HCT116 (cell line): ENCODE measurements around the gene MBP. TPM values are rescaled to one million over a fixed set of nuclear protein-coding genes. Genes with fewer than 3 reads are reported as not detected.

Experiments
- ATAC-seq: fragments of 200-7000 bp; cut with Tn5 transposase; 2 replicates; pipeline ENCODE4 v1.9.1; 2020; ENCODE audit warnings: mild to moderate bottlenecking, moderate library complexity
- BruUV-seq: library from RNA; stranded (reverse); fragments of 400-500 nt; replicated peaks from 2 replicates; lab custom pipeline; 2021; lab: Mats Ljungman, UMichigan
- CTCF ChIA-PET: fragments of 300-600 bp; sonication (Branson Sonifier 250); formaldehyde crosslinking; loops from one replicate; lab custom pipeline; 2021; ENCODE audit warnings: antibody characterized with exemption; lab: Charles Lee
- POLR2A ChIA-PET: fragments of 300-600, 350-600 bp; sonication (Branson Sonifier 250); formaldehyde crosslinking; loops from one replicate; lab custom pipeline; 2021; ENCODE audit warnings: antibody characterized with exemption; lab: Charles Lee
- RAD21 ChIA-PET, 2 experiments: fragments of 300-600 bp; sonication (Branson Sonifier 250); formaldehyde crosslinking; loops; one replicate each; lab custom pipeline; 2023; ENCODE audit warnings: low total read pairs in 2 of 2; ENCODE audit not compliant: uncharacterized antibody in 2 of 2, unreplicated experiment in 2 of 2, low non-redundant PET in 1 of 2; lab: Charles Lee
- DNase-seq: peaks from one replicate; pipeline ENCODE4 v3.0.0-alpha.2; 2010; ENCODE audit warnings: low read depth, low spot score
- H2AFZ ChIP-seq: fragments of 200-600 bp; shearing (Covaris generic), sonication (generic); 2 replicates; pipeline ENCODE4 v1.6.1; 2017; ENCODE audit warnings: low read depth, mixed run types, mixed read lengths, antibody characterized with exemption, low read length; ENCODE audit not compliant: poor library complexity, severe bottlenecking
- H3K27ac ChIP-seq: 2 replicates; pipeline ENCODE4 v1.5.1; 2012; ENCODE audit warnings: low read depth, low read length
- H3K27me3 ChIP-seq: fragments of 200-600 bp; sonication (generic); 2 replicates; pipeline ENCODE4 v1.6.1; 2016; ENCODE audit warnings: mixed run types, low read length, mixed read lengths; ENCODE audit not compliant: insufficient read depth
- H3K36me3 ChIP-seq, 2 experiments: fragments of 200-500 bp in 1 of 2; fragments of 200-600 bp in 1 of 2; sonication (Bioruptor generic) in 1 of 2; sonication (generic) in 1 of 2; 2 replicates each; pipeline versions ENCODE4 v1.5.1 to v1.6.1; 2014 to 2016; ENCODE audit warnings: low read length in 2 of 2, inconsistent platforms in 1 of 2, mixed read lengths in 1 of 2, mixed run types in 1 of 2; ENCODE audit not compliant: insufficient read depth in 2 of 2, control insufficient read depth in 1 of 2
- H3K4me1 ChIP-seq, 2 experiments: fragments of 200-600 bp in 1 of 2; sonication (generic) in 1 of 2; 2 replicates each; pipeline versions ENCODE4 v1.5.1 to v1.6.1; 2012 to 2017; ENCODE audit warnings: low read length in 2 of 2, inconsistent platforms in 1 of 2, mild to moderate bottlenecking in 1 of 2, mixed read lengths in 1 of 2, mixed run types in 1 of 2, moderate library complexity in 1 of 2; ENCODE audit not compliant: insufficient read depth in 2 of 2, control insufficient read depth in 1 of 2
- H3K4me2 ChIP-seq: fragments of 200-600 bp; sonication (generic); 2 replicates; pipeline ENCODE4 v1.6.1; 2017; ENCODE audit warnings: mixed run types, low read length, mixed read lengths
- H3K4me3 ChIP-seq, 2 experiments: fragments of 200-600 bp in 1 of 2; sonication (generic) in 1 of 2; replicated peaks in 1 of 2; 2 replicates each; pipeline ENCODE4 v1.5.1; 2011 to 2016; ENCODE audit warnings: low read length in 2 of 2, control low read depth in 1 of 2, low read depth in 1 of 2, mild to moderate bottlenecking in 1 of 2, mixed read lengths in 1 of 2, mixed run types in 1 of 2
- H3K79me2 ChIP-seq: fragments of 200-600 bp; sonication (generic); 2 replicates; pipeline ENCODE4 v1.6.1; 2017; ENCODE audit warnings: mild to moderate bottlenecking, mixed run types, low read length, moderate library complexity, mixed read lengths; ENCODE audit not compliant: insufficient read depth
- H3K9ac ChIP-seq: fragments of 200-600 bp; sonication (generic); 2 replicates; pipeline ENCODE4 v1.6.1; 2016; ENCODE audit warnings: low read length, mixed read lengths
- H3K9me2 ChIP-seq: fragments of 200-600 bp; sonication (generic), shearing (Covaris generic); 2 replicates; pipeline ENCODE4 v1.6.1; 2017; ENCODE audit warnings: mixed run types, mild to moderate bottlenecking, moderate library complexity; ENCODE audit not compliant: insufficient read depth
- H3K9me3 ChIP-seq, 2 experiments: fragments of 200-500 bp in 1 of 2; fragments of 200-600 bp in 1 of 2; sonication (Bioruptor generic) in 1 of 2; sonication (generic) in 1 of 2; 2 replicates each; pipeline ENCODE4 v1.6.1; 2014 to 2017; ENCODE audit warnings: low read length in 2 of 2, mixed read lengths in 2 of 2, inconsistent platforms in 1 of 2, low read depth in 1 of 2, mild to moderate bottlenecking in 1 of 2, mixed run types in 1 of 2, moderate library complexity in 1 of 2; ENCODE audit not compliant: control insufficient read depth in 1 of 2, insufficient read depth in 1 of 2
- H4K20me1 ChIP-seq: fragments of 200-600 bp; sonication (generic), shearing (Covaris generic); 2 replicates; pipeline ENCODE4 v1.6.1; 2017; ENCODE audit warnings: mixed run types, mild to moderate bottlenecking, moderate library complexity; ENCODE audit not compliant: insufficient read depth
- CBX3 ChIP-seq: IDR thresholded peaks from 2 replicates; pipeline ENCODE4 v1.6.1; 2012; ENCODE audit warnings: low read depth
- EGR1 ChIP-seq: IDR thresholded peaks from 2 replicates; pipeline ENCODE4 v1.6.1; 2012; ENCODE audit warnings: low read depth
- EZH2 ChIP-seq: fragments of 200-600 bp; sonication (generic); IDR thresholded peaks from 2 replicates; pipeline ENCODE4 v1.6.1; 2017; ENCODE audit warnings: antibody characterized with exemption, mixed run types
- EZH2phosphoT487 ChIP-seq: fragments of 200-600 bp; IDR thresholded peaks from 2 replicates; pipeline ENCODE4 v1.6.1; 2018; ENCODE audit warnings: antibody characterized with exemption, borderline replicate concordance
- FOSL1 ChIP-seq: IDR thresholded peaks from 2 replicates; pipeline ENCODE4 v1.6.1; 2012; ENCODE audit warnings: low read depth
- JUND ChIP-seq: IDR thresholded peaks from 2 replicates; pipeline ENCODE4 v1.6.1; 2012
- POLR2AphosphoS5 ChIP-seq: IDR thresholded peaks from 2 replicates; pipeline ENCODE4 v1.6.1; 2011; ENCODE audit warnings: mild to moderate bottlenecking, low read depth, low read length, moderate library complexity
- RAD21 ChIP-seq: IDR thresholded peaks from 2 replicates; pipeline ENCODE4 v1.6.1; 2012; ENCODE audit warnings: low read depth, mild to moderate bottlenecking
- SRF ChIP-seq: IDR thresholded peaks from 2 replicates; pipeline ENCODE4 v1.6.1; 2012; ENCODE audit warnings: low read depth
- TCF7L2 ChIP-seq: IDR thresholded peaks from 2 replicates; pipeline ENCODE4 v1.7.0; 2011; ENCODE audit warnings: borderline replicate concordance, inconsistent platforms; ENCODE audit not compliant: insufficient read depth, insufficient read length; ENCODE audit errors: extremely low read depth
- YY1 ChIP-seq: IDR thresholded peaks from 2 replicates; pipeline ENCODE4 v1.6.1; 2011; ENCODE audit warnings: low read length, low read depth, moderate library complexity, mild to moderate bottlenecking; ENCODE audit not compliant: insufficient replicate concordance; ENCODE audit errors: extremely low read depth
- ZFX ChIP-seq: fragments of 450-650 bp; IDR thresholded peaks from 2 replicates; pipeline ENCODE4 v1.6.1; 2017
- intact Hi-C: fragments of 100-400 bp; cut with micrococcal nuclease; formaldehyde crosslinking; loops from 2 replicates; pipeline ENCODE4 v1.10.0; 2022
- total RNA-seq: library from RNA; stranded (reverse); gene quantifications from one replicate; pipeline ENCODE4 v1.2.1, GENCODE V29; 2021; ENCODE audit not compliant: unreplicated experiment
- TF ChIP-seq, protein P1 (sequence below): IDR thresholded peaks from 2 replicates; pipeline ENCODE4 v1.6.1; 2012; ENCODE audit warnings: low read depth
- TF ChIP-seq, protein P2 (sequence below): IDR thresholded peaks from 2 replicates; pipeline ENCODE4 v1.6.1; 2011; ENCODE audit warnings: mild to moderate bottlenecking, low read length, moderate library complexity; ENCODE audit not compliant: insufficient replicate concordance; ENCODE audit errors: extremely low read depth
- TF ChIP-seq, protein P3 (sequence below): IDR thresholded peaks from 2 replicates; pipeline ENCODE4 v1.6.1; 2012
- TF ChIP-seq, protein P4 (sequence below): IDR thresholded peaks from 2 replicates; pipeline ENCODE4 v1.6.1; 2012

The MBP gene
- total RNA-seq, 1 experiment from 2014 or later: 34.9 TPM

DNA sequence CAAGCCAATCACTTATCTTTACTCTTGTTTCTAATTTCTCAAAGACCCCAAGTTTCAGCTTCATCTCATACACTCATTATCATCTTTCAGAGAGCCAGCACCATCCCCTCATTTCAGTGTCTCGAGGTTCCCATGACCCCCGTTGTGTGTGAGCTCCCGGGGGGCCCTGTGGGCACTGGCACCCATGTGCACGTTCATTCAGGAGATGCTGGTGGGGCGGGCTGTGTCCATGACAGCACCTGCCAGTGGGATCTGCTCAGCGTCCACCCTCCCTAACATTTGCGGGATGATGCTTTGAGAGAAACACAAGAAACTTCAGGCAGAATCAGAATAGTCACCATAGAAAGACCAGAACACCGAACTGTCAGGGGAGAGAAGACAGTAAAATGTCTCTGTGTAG, 120.5 kb downstream of the MBP start:
- no peak overlapping the region for H3K9ac ChIP-seq
- no peaks in the 10 kb centered on the region for H3K27me3 ChIP-seq
- H2AFZ ChIP-seq: no peak overlapping the region
- CTCF ChIA-PET: no interaction called here
- ATAC-seq: no peak
- RAD21 ChIA-PET: no interaction called here
- intact Hi-C loops: no loop called here
- TF ChIP-seq CBX3 (no peak), EZH2phosphoT487 (no peak), TCF7L2 (no peak), EZH2 (no peak), JUND (no peak), ZFX (no peak)
- TF ChIP-seq, protein P1, sequence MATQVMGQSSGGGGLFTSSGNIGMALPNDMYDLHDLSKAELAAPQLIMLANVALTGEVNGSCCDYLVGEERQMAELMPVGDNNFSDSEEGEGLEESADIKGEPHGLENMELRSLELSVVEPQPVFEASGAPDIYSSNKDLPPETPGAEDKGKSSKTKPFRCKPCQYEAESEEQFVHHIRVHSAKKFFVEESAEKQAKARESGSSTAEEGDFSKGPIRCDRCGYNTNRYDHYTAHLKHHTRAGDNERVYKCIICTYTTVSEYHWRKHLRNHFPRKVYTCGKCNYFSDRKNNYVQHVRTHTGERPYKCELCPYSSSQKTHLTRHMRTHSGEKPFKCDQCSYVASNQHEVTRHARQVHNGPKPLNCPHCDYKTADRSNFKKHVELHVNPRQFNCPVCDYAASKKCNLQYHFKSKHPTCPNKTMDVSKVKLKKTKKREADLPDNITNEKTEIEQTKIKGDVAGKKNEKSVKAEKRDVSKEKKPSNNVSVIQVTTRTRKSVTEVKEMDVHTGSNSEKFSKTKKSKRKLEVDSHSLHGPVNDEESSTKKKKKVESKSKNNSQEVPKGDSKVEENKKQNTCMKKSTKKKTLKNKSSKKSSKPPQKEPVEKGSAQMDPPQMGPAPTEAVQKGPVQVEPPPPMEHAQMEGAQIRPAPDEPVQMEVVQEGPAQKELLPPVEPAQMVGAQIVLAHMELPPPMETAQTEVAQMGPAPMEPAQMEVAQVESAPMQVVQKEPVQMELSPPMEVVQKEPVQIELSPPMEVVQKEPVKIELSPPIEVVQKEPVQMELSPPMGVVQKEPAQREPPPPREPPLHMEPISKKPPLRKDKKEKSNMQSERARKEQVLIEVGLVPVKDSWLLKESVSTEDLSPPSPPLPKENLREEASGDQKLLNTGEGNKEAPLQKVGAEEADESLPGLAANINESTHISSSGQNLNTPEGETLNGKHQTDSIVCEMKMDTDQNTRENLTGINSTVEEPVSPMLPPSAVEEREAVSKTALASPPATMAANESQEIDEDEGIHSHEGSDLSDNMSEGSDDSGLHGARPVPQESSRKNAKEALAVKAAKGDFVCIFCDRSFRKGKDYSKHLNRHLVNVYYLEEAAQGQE: no peak
- H3K9me2 ChIP-seq: no peaks in the 10 kb centered on the region
- no peak overlapping the region for H3K4me3 ChIP-seq
- no peaks in the 10 kb centered on the region for H4K20me1 ChIP-seq
- BruUV-seq: no TSS peak
- POLR2A ChIA-PET: no interaction called here
- no peak overlapping the region for H3K27ac ChIP-seq
- no peaks in the 10 kb centered on the region for H3K79me2 ChIP-seq
- H3K4me1 ChIP-seq: no peaks in the 10 kb centered on the region
- H3K4me2 ChIP-seq: no peak overlapping the region
- peaks cover 3 to 13% of the 10 kb centered on the region in 2 experiments; a peak in 3 of 4 replicates for H3K36me3 ChIP-seq
- no peak for DNase-seq
- H3K9me3 ChIP-seq: no peaks in the 10 kb centered on the region

DNA sequence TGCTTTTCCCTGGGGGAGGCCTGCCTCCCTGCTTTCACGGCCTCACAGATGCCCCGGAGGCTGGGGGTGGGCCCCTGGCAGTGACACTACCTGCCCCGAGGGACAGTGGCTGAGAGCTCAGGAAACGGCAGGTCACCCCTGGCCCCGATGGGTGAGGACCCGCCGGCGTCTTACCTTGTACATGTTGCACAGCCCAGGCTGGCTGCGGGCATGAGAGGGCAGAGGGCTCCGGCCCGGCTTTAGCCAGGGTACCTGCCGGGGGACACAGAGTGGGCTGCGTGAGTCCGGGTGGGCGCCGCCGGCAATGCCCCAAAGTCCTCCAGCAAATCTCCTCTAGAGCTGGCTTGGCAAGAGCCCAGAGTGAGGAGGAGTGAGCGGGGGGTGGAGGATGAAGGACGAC, 122.9 kb downstream of the MBP start:
- DNase-seq: no peak
- ATAC-seq: no peak
- Histone ChIP-seq H3K4me2 (no peak overlapping the region), H3K27me3 (no peaks in the 10 kb centered on the region), H3K4me1 (no peaks in the 10 kb centered on the region), H3K9me3 (no peaks in the 10 kb centered on the region), H3K36me3 (no peaks in the 10 kb centered on the region), H2AFZ (no peak overlapping the region), H3K4me3 (no peak overlapping the region), H3K9me2 (no peaks in the 10 kb centered on the region), H3K9ac (no peak overlapping the region), H4K20me1 (no peaks in the 10 kb centered on the region), H3K79me2 (no peaks in the 10 kb centered on the region), H3K27ac (no peak overlapping the region)
- CTCF ChIA-PET: interaction anchor here (2.1 kb wide), 1 partner anchor 10 kb away, joined by 6 read pairs; no protein-coding TSS in a partner anchor
- no TSS peak for BruUV-seq
- POLR2A ChIA-PET: no interaction called here
- RAD21 ChIA-PET: no interaction called here
- intact Hi-C loops: loop anchor here (10.0 kb wide), 3 partner anchors 45 to 1975 kb away; partner anchors contain the start of gene MBP
- TF ChIP-seq EGR1 (no peak), FOSL1 (no peak), TCF7L2 (no peak), EZH2 (no peak), RAD21 (no peak), YY1 (no peak), CBX3 (no peak), POLR2AphosphoS5 (no peak), SRF (no peak), JUND (no peak)
- TF ChIP-seq, protein P2, sequence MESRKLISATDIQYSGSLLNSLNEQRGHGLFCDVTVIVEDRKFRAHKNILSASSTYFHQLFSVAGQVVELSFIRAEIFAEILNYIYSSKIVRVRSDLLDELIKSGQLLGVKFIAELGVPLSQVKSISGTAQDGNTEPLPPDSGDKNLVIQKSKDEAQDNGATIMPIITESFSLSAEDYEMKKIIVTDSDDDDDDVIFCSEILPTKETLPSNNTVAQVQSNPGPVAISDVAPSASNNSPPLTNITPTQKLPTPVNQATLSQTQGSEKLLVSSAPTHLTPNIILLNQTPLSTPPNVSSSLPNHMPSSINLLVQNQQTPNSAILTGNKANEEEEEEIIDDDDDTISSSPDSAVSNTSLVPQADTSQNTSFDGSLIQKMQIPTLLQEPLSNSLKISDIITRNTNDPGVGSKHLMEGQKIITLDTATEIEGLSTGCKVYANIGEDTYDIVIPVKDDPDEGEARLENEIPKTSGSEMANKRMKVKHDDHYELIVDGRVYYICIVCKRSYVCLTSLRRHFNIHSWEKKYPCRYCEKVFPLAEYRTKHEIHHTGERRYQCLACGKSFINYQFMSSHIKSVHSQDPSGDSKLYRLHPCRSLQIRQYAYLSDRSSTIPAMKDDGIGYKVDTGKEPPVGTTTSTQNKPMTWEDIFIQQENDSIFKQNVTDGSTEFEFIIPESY: no peak
- TF ChIP-seq, protein P3, sequence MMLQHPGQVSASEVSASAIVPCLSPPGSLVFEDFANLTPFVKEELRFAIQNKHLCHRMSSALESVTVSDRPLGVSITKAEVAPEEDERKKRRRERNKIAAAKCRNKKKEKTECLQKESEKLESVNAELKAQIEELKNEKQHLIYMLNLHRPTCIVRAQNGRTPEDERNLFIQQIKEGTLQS: no peak
- TF ChIP-seq, protein P4, sequence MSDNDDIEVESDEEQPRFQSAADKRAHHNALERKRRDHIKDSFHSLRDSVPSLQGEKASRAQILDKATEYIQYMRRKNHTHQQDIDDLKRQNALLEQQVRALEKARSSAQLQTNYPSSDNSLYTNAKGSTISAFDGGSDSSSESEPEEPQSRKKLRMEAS: no peak
